GM12875 (cell line): ENCODE results near the gene THOC2.
A peak's percentile ranks its signal among the peaks of the same experiment; 100 is the strongest.
"Not testable (repeated sequence)": the region's sequence is repeated elsewhere in the genome, so short reads cannot be mapped to it uniquely, and the experiment has no call there.

Source experiments
- H3K4me3 ChIP-seq: one replicate; pipeline ENCODE4 v1.5.1; 2011; ENCODE audit warnings: low read depth, low read length, control low read depth
- TF ChIP-seq, protein P1 (sequence below): IDR thresholded peaks from 2 replicates; pipeline ENCODE4 v1.5.1; 2011; ENCODE audit warnings: low read depth, mild to moderate bottlenecking, control low read depth, inconsistent platforms, low read length, moderate library complexity, borderline replicate concordance; ENCODE audit not compliant: insufficient read depth

THOC2 gene

DNA sequence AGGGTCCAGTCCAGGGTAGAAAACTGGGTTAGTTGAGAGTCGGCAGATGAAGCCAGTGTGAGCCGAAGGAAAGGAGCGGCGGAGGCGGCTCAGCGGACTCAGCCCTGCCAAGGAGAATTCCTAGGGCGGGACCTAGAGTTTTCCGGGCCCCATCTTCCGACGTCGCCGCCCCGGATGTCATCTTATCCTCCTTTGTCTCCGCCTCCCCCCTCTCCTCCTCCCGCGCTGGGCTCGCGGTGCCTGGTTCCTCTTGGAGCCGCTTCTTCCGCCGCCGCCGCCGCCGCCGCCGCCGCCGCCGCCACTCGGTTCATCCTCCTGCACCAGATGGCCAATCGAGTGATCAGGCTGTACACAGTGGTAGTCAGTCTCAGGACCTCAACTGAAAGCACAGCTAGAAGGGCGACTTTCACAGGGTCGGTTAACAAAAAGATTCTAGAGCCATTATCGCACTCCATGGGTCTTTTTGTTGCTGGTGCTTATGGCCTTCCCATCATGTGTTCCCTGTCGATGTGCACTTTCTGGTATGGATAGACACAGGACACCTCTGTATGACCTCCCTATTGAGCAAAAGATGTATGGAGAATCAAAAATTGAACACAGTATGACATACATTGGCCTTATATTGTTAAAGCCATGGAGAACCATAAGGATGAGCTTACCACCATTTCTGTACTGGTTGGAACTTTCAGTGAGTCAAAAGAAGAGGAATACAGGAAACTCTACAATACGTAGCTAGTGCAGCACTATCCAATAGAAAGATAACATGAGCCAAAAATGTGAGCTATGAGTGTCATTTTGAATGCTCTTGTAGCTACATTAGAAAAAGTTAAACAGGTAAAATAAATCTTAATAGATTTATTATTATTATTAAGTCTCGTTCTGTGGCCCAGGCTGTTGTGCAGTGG is 32.4 kb upstream of the THOC2 start:
- peak overlapping the region; percentile 44 for H3K4me3 ChIP-seq
- TF ChIP-seq, protein P1, sequence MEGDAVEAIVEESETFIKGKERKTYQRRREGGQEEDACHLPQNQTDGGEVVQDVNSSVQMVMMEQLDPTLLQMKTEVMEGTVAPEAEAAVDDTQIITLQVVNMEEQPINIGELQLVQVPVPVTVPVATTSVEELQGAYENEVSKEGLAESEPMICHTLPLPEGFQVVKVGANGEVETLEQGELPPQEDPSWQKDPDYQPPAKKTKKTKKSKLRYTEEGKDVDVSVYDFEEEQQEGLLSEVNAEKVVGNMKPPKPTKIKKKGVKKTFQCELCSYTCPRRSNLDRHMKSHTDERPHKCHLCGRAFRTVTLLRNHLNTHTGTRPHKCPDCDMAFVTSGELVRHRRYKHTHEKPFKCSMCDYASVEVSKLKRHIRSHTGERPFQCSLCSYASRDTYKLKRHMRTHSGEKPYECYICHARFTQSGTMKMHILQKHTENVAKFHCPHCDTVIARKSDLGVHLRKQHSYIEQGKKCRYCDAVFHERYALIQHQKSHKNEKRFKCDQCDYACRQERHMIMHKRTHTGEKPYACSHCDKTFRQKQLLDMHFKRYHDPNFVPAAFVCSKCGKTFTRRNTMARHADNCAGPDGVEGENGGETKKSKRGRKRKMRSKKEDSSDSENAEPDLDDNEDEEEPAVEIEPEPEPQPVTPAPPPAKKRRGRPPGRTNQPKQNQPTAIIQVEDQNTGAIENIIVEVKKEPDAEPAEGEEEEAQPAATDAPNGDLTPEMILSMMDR = no peak

DNA sequence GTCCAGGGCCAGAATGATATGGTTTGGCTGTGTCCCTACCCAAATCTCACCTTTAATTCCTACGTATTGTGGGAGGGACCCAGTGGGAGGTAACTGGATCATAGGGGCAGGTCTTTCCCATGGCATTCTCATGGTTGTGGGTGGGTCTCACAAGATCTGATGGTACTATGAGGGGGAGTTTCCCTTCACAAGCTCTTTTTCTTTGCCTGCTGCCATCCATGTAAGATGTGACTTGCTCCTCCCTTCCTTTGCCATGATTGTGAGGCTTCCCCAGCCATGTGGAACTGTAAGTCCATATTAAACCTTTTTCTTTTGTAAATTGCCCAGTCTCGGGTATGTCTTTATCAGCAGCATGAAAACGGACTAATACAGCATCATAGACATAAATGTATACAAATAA is 27.0 kb upstream of the THOC2 start:
- not testable (repeated sequence) for H3K4me3 ChIP-seq

DNA sequence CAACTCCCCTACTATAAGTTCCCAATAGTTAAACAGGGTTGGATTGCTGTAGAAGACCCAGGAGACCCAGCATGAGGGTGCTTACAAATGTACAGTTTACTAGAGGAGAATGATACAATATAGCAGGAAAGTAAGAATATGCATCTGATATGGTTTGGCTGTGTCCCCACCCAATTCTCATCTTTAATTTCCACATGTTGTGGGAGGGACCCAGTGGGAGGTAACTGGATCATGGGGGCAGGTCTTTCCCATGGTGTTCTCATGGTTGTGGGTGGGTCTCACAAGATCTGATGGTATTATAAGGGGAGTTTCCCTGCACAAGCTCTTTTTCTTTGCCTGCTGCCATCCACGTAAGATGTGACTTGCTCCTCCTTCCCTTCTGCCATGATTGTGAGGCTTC is 24.9 kb upstream of the THOC2 start:
- not testable (repeated sequence) for H3K4me3 ChIP-seq

DNA sequence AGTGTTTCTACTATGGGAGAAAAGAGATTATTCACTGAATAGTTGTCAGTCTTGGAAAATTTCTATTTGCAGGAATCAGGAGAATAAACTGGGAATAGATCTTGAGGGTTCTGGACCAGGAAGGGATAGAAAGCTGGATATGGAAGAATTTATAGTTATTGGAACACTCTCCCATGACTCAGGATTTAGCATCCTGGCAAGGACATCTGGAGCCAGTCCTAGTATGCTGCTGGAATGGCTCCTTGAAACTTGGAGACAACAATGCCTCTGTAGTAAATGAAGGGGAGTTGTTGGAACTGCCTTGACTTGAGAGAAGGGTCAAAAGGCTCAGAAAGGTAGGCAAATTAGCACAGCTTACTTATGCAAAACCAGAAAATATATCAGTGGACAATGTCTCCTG is 23.5 kb upstream of the THOC2 start:
- TF ChIP-seq, protein P1 = no peak
- H3K4me3 ChIP-seq = no peak overlapping the region

DNA sequence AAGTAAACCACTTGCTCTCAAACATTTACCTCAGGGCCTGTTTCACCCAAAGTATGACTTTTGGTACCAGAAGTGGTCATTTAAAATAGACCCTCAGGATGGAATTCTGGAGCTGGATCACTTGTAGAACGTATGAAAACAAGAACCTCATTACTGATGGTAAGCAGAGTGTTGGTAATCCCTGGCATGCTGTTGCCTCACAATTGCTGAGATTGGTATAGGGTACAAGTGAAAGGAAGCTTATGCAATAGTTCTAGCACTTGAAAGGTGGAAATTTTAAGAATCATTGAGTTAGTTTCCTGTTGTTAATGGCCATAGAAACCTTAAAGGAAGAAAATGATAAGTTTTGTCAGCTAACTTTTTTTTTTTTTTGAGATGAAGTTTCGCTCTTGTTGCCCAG is 22.3 kb upstream of the THOC2 start:
- TF ChIP-seq, protein P1 = no peak
- no peak overlapping the region for H3K4me3 ChIP-seq

DNA sequence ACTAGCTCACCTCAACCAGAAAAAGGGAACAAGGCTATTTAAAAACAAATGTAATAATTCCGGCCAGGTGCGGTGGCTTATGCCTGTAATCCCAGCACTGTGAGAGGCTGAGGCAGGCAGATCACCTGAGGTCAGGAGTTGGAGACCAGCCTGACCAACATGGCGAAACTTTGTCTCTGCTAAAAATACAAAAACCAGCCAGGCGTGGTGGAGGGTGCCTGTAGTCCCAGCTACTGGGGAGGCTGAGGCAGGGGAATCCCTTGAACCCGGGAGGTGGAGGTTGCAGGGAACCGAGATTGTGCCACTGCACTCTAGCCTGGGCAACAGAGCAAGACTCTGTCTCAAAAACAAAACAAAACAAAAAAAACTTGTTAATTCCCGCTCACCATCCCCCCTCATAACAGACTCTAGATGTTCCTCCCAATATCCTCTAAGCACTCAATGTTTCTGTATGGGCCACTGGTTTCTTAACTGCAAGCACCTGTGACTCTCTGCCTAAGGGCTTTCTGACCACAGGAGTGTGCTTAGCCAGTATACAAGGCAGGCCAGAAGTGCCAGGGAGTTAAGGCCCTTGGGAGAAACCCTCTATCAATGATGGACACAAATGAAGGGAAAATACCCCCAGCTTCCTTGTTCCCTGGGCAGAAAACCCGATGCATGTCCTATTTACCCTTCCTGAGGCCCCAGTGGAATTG is 21.0 kb upstream of the THOC2 start:
- H3K4me3 ChIP-seq = no peak overlapping the region
- TF ChIP-seq, protein P1 = no peak

DNA sequence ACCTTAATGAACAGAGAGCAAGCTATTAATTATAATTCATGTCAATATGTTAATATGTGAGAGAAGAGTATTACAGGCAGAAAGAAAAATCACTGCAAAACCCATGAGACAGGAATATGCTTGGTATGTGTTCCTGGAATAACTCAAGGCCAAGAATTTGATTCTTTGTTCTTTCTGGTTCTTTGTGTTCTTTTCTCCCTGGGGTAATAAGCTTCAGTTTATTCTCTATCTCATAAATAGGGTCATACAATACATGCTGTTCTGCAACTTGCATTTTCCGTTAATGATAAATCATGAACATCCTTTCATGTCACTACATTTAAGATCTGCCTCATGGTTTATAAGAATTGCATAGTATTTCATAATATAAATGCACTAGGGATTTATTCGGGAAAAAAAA is 16.8 kb upstream of the THOC2 start:
- TF ChIP-seq, protein P1 = no peak
- H3K4me3 ChIP-seq = no peak overlapping the region

DNA sequence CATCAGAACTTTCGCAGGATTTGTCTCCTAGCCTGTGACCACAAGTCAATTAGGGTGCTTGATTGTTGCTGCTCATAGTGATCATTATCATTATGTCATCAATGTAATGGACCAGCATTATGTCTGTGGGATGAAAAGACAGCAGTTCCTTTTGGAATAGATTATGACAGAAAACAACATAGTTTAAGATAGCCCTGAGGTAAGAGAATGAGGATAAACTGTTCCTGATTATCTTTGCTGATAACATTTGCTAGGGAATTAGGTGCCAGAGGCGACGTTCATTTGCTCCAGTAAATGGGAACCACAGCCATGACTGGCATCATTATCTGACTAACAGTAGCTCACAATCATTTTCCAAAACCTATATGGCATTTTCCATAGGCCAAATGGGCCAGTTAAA is 12.7 kb upstream of the THOC2 start:
- TF ChIP-seq, protein P1 = no peak
- no peak overlapping the region for H3K4me3 ChIP-seq
